WERI-Rb-1 (cell line): ENCODE data around the gene TRIB2.

Experiments
- DNase-seq: peaks from one replicate; pipeline ENCODE4 v3.0.0-alpha.2; 2020
- H3K27ac ChIP-seq: fragments of 250-450 bp; sonication (Bioruptor Pico); 2 replicates; pipeline ENCODE4 v1.5.1; 2020; ENCODE audit warnings: mild to moderate bottlenecking, moderate library complexity
- H3K27me3 ChIP-seq: fragments of 250-450 bp; sonication (Bioruptor Pico); 2 replicates; pipeline ENCODE4 v1.5.1; 2021; ENCODE audit warnings: mild to moderate bottlenecking, low read depth, moderate library complexity; ENCODE audit not compliant: insufficient read depth, severe bottlenecking
- H3K36me3 ChIP-seq: fragments of 250-450 bp; sonication (Bioruptor Pico); 2 replicates; pipeline ENCODE4 v1.5.1; 2020; ENCODE audit warnings: mild to moderate bottlenecking, moderate library complexity
- H3K4me3 ChIP-seq: 2 replicates; pipeline ENCODE4 v1.5.1; 2011; ENCODE audit warnings: low read depth, mild to moderate bottlenecking, control low read depth, low read length
- H3K9me3 ChIP-seq: fragments of 250-450 bp; sonication (Bioruptor Pico); 2 replicates; pipeline ENCODE4 v1.5.1; 2021; ENCODE audit warnings: mild to moderate bottlenecking, moderate library complexity; ENCODE audit not compliant: severe bottlenecking
- CTCF ChIP-seq: IDR thresholded peaks from 2 replicates; pipeline ENCODE4 v1.5.1; 2011; ENCODE audit warnings: low read depth, mild to moderate bottlenecking, control low read depth, inconsistent platforms, low read length

TRIB2 gene

GRCh38 chr2:12716282-12717190 is at the start of gene TRIB2:
TSS of gene TRIB2 (plus strand) at chr2:12716936. CDS start at chr2:12718308, 1,372 bp downstream.
- peak within 1 kb of the TSS; percentile 58 for H3K4me3 ChIP-seq
- peaks cover 16% of the 10 kb centered on the region for H3K27me3 ChIP-seq
- 0 out of 2 replicates have a peak, but pooled peaks have one; percentile 20 for TF ChIP-seq CTCF
- H3K36me3 ChIP-seq = no peaks in the 10 kb centered on the region
- DNase-seq = peak; percentile 91
- H3K9me3 ChIP-seq = no peaks in the 10 kb centered on the region
- H3K27ac ChIP-seq = peak within 1 kb of the TSS; percentile 64

GRCh38 chr2:12669036-12669435 is 47.7 kb upstream of the TRIB2 start:
- no peak for TF ChIP-seq CTCF
- Histone ChIP-seq H3K4me3 (no peak overlapping the region), H3K27me3 (no peaks in the 10 kb centered on the region), H3K9me3 (peaks cover 12% of the 10 kb centered on the region), H3K36me3 (no peaks in the 10 kb centered on the region), H3K27ac (no peak overlapping the region)
- DNase-seq = no peak

DNA sequence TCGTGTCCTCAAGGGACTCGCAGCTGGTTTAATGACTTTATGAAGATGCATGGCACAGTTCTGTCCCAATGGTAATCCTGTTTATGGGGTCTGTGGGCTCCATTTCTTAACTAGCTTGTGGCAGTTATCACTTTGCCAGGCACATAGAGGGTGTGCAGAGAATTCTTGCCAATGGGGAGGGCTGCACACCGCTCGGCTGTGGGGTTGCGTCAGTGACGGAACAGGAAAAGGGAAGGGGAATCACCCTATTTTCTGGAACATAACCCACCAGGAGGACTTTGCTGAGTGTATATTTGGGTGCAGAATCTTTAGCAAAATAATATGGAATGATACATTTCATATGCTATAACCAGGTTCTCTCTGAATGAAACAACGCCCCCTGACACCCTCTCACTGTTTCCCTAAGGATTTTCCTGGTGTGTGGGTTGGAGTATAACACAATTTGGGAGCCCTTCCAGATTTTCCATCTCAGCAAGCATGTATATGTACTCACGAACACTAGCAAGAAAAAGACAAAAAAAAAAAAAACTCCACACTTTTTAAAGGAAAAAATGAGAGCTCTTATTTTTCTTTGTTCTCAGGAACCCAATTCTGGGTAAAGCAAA is 43.9 kb upstream of the TRIB2 start:
- Histone ChIP-seq H3K9me3 (no peaks in the 10 kb centered on the region), H3K27me3 (no peaks in the 10 kb centered on the region), H3K36me3 (no peaks in the 10 kb centered on the region), H3K4me3 (no peak overlapping the region), H3K27ac (no peak overlapping the region)
- no peak for DNase-seq
- TF ChIP-seq CTCF = no peak

GRCh38 chr2:12674644-12675328 is 42.0 kb upstream of the TRIB2 start:
- H3K27ac ChIP-seq = no peak overlapping the region
- H3K36me3 ChIP-seq = no peaks in the 10 kb centered on the region
- no peak for TF ChIP-seq CTCF
- DNase-seq = no peak
- H3K9me3 ChIP-seq = peaks cover under 1% of the 10 kb centered on the region
- H3K4me3 ChIP-seq = no peak overlapping the region
- H3K27me3 ChIP-seq = no peaks in the 10 kb centered on the region

DNA sequence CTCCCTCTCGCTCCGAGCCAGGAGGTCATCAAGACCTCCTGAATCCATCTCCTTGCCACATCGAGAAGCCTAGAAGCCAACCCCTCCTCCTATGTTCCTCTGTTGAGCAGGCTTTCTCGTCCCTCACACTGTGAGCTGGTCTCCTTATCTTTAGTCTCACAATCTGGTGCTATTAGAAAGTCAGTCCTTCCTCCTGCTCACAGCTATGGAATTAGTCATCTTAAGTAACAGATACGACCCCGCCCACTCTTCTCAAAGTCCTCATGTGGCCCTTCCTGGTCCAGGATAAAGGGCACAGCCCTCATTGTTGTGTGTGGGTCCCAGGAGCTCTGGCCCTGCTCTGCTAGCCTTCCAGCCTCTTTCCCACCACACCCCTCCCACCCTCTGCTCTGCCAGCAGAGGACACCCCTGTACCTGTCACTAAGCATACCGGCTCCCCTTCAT is 41.4 kb upstream of the TRIB2 start:
- H3K9me3 ChIP-seq = peaks cover 6% of the 10 kb centered on the region
- peak; percentile 69 for DNase-seq
- TF ChIP-seq CTCF = peak; percentile 56
- H3K27ac ChIP-seq = no peak overlapping the region
- no peaks in the 10 kb centered on the region for H3K27me3 ChIP-seq
- peak overlapping the region; percentile 17; the same call in 1 of the 2 replicates for H3K4me3 ChIP-seq
- no peaks in the 10 kb centered on the region for H3K36me3 ChIP-seq
